Keratinocyte (primary cell): Measurements from ENCODE around the gene EGFL7. TPM values are rescaled to one million over a fixed set of nuclear protein-coding genes. Genes with fewer than 3 reads are reported as not detected.

ENCODE experiments used
- DNase-seq: peaks from one replicate; pipeline ENCODE4 v3.0.0-alpha.2; 2011; ENCODE audit warnings: low read depth, missing footprints, low spot score
- FAIRE-seq: peaks from 2 replicates; lab custom pipeline; 2011; peaks lifted over from hg19 to GRCh38; lab: Jason Lieb, UNC
- H2AFZ ChIP-seq: 2 replicates; pipeline ENCODE4 v1.6.0; 2012; ENCODE audit warnings: low read length, control low read depth, inconsistent platforms; ENCODE audit not compliant: control insufficient read depth
- H3K27ac ChIP-seq: 2 replicates; pipeline ENCODE4 v1.5.1; 2011; ENCODE audit warnings: low read length; ENCODE audit not compliant: control insufficient read depth, insufficient read depth
- H3K27me3 ChIP-seq: 3 replicates; pipeline ENCODE4 v1.6.0; 2011; ENCODE audit warnings: low read length; ENCODE audit not compliant: control insufficient read depth, insufficient read depth; ENCODE audit errors: extremely low read depth
- H3K36me3 ChIP-seq, 2 experiments: 2 replicates in 1 of 2; 3 replicates in 1 of 2; pipeline ENCODE4 v1.5.1; 2011; ENCODE audit warnings: low read length in 2 of 2, mild to moderate bottlenecking in 1 of 2; ENCODE audit not compliant: control insufficient read depth in 2 of 2, insufficient read depth in 2 of 2; ENCODE audit errors: extremely low read depth in 1 of 2
- H3K4me1 ChIP-seq: 3 replicates; pipeline ENCODE4 v1.5.1; 2011; ENCODE audit warnings: low read length; ENCODE audit not compliant: control insufficient read depth, insufficient read depth; ENCODE audit errors: extremely low read depth
- H3K4me2 ChIP-seq: 3 replicates; pipeline ENCODE4 v1.6.0; 2011; ENCODE audit warnings: low read depth, low read length; ENCODE audit not compliant: control insufficient read depth, insufficient read depth; ENCODE audit errors: extremely low read depth
- H3K4me3 ChIP-seq, 3 experiments: fragments of 200-600 bp in 1 of 3; sonication (generic) in 1 of 3; 2 replicates in 2 of 3; 3 replicates in 1 of 3; pipeline ENCODE4 v1.5.1; 2011 to 2016; ENCODE audit warnings: low read length in 3 of 3, mild to moderate bottlenecking in 3 of 3, control low read depth in 2 of 3, inconsistent platforms in 1 of 3, low read depth in 1 of 3, mixed read lengths in 1 of 3, mixed run types in 1 of 3, moderate library complexity in 1 of 3; ENCODE audit not compliant: control insufficient read depth in 2 of 3, insufficient read depth in 2 of 3; ENCODE audit errors: extremely low read depth in 1 of 3
- H3K79me2 ChIP-seq: 2 replicates; pipeline ENCODE4 v1.6.0; 2012; ENCODE audit warnings: low read length; ENCODE audit not compliant: control insufficient read depth, insufficient read depth
- H3K9ac ChIP-seq: 3 replicates; pipeline ENCODE4 v1.6.0; 2011; ENCODE audit warnings: low read length; ENCODE audit not compliant: control insufficient read depth, insufficient read depth; ENCODE audit errors: extremely low read depth
- H3K9me1 ChIP-seq: 3 replicates; pipeline ENCODE4 v1.6.0; 2011; ENCODE audit warnings: low read length; ENCODE audit not compliant: control insufficient read depth, insufficient read depth; ENCODE audit errors: extremely low read depth
- H3K9me3 ChIP-seq: 2 replicates; pipeline ENCODE4 v1.5.1; 2012; ENCODE audit warnings: low read depth, low read length; ENCODE audit not compliant: control insufficient read depth
- H4K20me1 ChIP-seq: 3 replicates; pipeline ENCODE4 v1.6.0; 2011; ENCODE audit warnings: low read length; ENCODE audit not compliant: control insufficient read depth, insufficient read depth; ENCODE audit errors: extremely low read depth
- EZH2 ChIP-seq: IDR thresholded peaks from one replicate; pipeline ENCODE4 v1.6.1; 2012; ENCODE audit warnings: inconsistent platforms, mild to moderate bottlenecking, low read length, moderate library complexity
- dilution Hi-C: fragments of 300-500 bp; cut with MboI; formaldehyde crosslinking; loops from one replicate; pipeline ENCODE4 v1.7.0; 2020; ENCODE audit warnings: low sequenced_read_pairs; ENCODE audit not compliant: extremely low pct_ligation_motif_present
- polyA plus RNA-seq, 5 experiments: library from polyadenylated mRNA; depleted of rRNA in 3 of 5; stranded (reverse) in 3 of 5; stranded (forward) in 1 of 5; unstranded in 1 of 5; fragments of >200 nt; gene quantifications; 1 replicate in 1 of 5; 2 replicates in 3 of 5; 3 replicates in 1 of 5; pipeline versions ENCODE4 v1.2.1 to v1.2.3, GENCODE V29; 2011 to 2012; ENCODE audit warnings: missing spikeins in 2 of 5, low read depth in 1 of 5, low replicate concordance in 1 of 5
- TF ChIP-seq, protein P1 (sequence below), 3 experiments: IDR thresholded peaks in 1 of 3; conservative IDR thresholded peaks in 1 of 3; optimal IDR thresholded peaks in 1 of 3; 2 replicates in 2 of 3; 3 replicates in 1 of 3; pipeline versions ENCODE3 to v1.5.1; 2011; ENCODE audit warnings: low read length in 3 of 3, mild to moderate bottlenecking in 3 of 3, moderate library complexity in 2 of 3, control low read depth in 1 of 3, inconsistent platforms in 1 of 3; ENCODE audit not compliant: insufficient read depth in 2 of 3; ENCODE audit errors: extremely low read depth in 1 of 3

The EGFL7 gene
- polyA plus RNA-seq, 1 donor (not counting 4 experiments of a cell fraction or from before 2014, with no cell fraction given): 4.2 TPM

DNA sequence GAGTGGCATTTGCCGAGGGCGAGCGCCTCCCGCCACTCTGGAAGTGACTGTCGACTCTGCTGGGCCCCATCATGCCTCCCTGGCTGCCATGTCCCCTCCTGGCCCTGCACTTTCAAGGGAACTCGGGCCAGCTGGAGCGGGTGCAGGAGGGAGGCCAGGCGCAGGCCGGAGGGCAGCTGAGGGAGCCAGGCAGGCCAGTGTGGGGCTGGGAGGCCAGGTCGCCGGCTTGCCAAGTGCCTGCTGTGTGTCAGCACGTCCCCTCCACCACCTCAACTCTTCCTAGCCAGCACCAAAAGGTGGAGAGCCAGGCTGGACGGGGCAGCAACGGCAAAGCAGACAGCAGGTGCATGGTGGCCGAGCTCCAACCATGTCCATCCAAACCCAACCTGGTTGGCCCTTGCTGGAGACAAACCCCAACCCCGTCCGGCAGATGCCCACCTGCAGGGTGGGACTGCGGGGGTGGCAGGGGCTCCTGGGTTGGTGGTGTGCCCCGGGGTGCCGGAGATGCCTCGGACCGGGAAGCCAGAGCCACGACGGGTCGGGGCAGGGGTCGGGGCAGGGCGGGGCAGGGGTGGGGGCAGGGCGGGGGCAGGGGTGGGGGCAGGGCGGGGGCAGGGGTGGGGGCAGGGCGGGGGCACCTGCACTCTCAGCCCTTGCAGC, 36.5 kb upstream of the EGFL7 start:
- no peak for DNase-seq
- Histone ChIP-seq H2AFZ (no peak overlapping the region), H3K27me3 (no peaks in the 10 kb centered on the region), H3K9ac (no peak overlapping the region), H3K4me3 (no peak overlapping the region), H3K79me2 (no peaks in the 10 kb centered on the region), H3K9me1 (no peaks in the 10 kb centered on the region), H3K36me3 (no peaks in the 10 kb centered on the region), H3K4me1 (peaks cover 50% of the 10 kb centered on the region), H3K27ac (no peak overlapping the region), H3K4me2 (no peak overlapping the region), H4K20me1 (no peaks in the 10 kb centered on the region), H3K9me3 (peaks cover 2% of the 10 kb centered on the region)
- TF ChIP-seq, protein P1, sequence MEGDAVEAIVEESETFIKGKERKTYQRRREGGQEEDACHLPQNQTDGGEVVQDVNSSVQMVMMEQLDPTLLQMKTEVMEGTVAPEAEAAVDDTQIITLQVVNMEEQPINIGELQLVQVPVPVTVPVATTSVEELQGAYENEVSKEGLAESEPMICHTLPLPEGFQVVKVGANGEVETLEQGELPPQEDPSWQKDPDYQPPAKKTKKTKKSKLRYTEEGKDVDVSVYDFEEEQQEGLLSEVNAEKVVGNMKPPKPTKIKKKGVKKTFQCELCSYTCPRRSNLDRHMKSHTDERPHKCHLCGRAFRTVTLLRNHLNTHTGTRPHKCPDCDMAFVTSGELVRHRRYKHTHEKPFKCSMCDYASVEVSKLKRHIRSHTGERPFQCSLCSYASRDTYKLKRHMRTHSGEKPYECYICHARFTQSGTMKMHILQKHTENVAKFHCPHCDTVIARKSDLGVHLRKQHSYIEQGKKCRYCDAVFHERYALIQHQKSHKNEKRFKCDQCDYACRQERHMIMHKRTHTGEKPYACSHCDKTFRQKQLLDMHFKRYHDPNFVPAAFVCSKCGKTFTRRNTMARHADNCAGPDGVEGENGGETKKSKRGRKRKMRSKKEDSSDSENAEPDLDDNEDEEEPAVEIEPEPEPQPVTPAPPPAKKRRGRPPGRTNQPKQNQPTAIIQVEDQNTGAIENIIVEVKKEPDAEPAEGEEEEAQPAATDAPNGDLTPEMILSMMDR (optimal IDR thresholded peaks at IDR 0.05 in 1 of 3, IDR thresholded peaks at IDR 0.05 in 1 of 3, conservative IDR thresholded peaks at IDR 0.05 in 1 of 3; ENCODE audit: extremely low read depth in 1 of 3, insufficient read depth in 2 of 3, low read length in 3 of 3): no peak
- TF ChIP-seq EZH2: no peak
- no peak for FAIRE-seq
- dilution Hi-C loops: no loop called here

DNA sequence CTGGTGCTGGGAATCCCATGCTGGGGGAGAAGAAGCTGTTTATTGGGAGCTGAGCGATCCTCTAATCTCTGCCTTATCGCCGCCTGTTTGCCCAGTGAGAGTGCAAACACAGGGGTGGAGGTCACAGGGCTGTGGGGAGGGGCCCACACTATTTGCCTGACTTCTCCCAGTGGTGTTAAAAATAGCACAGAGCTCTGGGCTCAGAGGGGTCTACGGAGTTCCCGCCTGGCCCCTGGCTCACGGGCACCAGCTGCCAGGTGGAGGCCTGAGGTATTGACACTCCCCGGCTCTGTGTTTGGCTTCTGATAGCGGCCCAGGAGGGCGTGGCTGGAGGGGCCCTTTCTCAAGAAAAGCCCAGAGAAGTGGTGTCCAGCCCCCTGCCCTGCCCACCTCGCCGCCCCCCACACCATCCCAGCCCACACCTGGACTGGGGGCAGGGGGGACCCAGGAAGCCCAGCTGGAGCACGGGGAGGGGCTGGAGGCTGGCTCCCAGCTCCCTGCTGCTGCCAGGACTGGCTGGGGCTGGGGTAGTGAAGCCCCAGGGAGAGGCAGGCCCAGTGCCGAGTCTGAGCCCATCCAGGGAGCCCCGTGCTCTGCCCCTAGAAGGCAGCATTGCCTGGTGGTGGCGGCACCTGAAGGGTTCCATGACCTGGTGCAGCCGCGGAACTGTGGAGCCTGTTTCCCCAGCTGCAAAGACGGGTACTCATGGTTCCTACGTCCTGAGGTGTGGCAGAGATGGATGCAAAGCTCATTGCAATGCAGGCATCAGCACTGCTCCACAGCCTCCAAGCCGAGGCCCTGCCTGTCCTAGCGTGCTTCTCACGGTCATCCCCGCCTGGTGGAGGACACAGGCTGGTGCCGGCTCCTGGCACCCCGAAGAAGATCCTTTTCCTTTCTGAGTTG, 35.7 kb upstream of the EGFL7 start:
- H3K9ac ChIP-seq: peak overlapping the region; percentile 15
- dilution Hi-C loops: no loop called here

More for the DNA sequence above, 35.7 kb upstream of the EGFL7 start:
- DNase-seq: no peak
- Histone ChIP-seq H3K9me3 (peaks cover 2% of the 10 kb centered on the region), H3K79me2 (no peaks in the 10 kb centered on the region), H3K27me3 (peaks cover 6% of the 10 kb centered on the region), H3K9me1 (no peaks in the 10 kb centered on the region), H3K4me2 (peak overlapping the region; percentile 22), H3K36me3 (no peaks in the 10 kb centered on the region), H3K4me3 (no peak overlapping the region), H3K27ac (no peak overlapping the region), H4K20me1 (no peaks in the 10 kb centered on the region), H2AFZ (peak overlapping the region; percentile 22), H3K4me1 (peaks cover 42% of the 10 kb centered on the region)
- TF ChIP-seq EZH2: no peak
- TF ChIP-seq, protein P1 (optimal IDR thresholded peaks at IDR 0.05 in 1 of 3, IDR thresholded peaks at IDR 0.05 in 1 of 3, conservative IDR thresholded peaks at IDR 0.05 in 1 of 3; ENCODE audit: extremely low read depth in 1 of 3, insufficient read depth in 2 of 3, low read length in 3 of 3): peak in 2 of 3 experiments; percentile 66 to 71
- peak; percentile 89 for FAIRE-seq
